BE2C (cell line): ENCODE results near the gene PALD1.
"Not testable (repeated sequence)": the region's sequence is repeated elsewhere in the genome, so short reads cannot be mapped to it uniquely, and the experiment has no call there.

Experiments used
- DNase-seq: peaks from one replicate; pipeline ENCODE4 v3.0.0-alpha.2; 2020
- H3K27me3 ChIP-seq: fragments of 250-450 bp; sonication (Bioruptor Pico); 2 replicates; pipeline ENCODE4 v1.5.1; 2020; ENCODE audit warnings: mild to moderate bottlenecking
- H3K36me3 ChIP-seq: fragments of 250-450 bp; sonication (Bioruptor Pico); 2 replicates; pipeline ENCODE4 v1.5.1; 2020; ENCODE audit warnings: mild to moderate bottlenecking
- H3K4me1 ChIP-seq: fragments of 250-450 bp; sonication (Bioruptor Pico); 2 replicates; pipeline ENCODE4 v1.5.1; 2020
- H3K4me3 ChIP-seq: 2 replicates; pipeline ENCODE4 v1.5.1; 2011; ENCODE audit warnings: low read depth, low read length
- H3K9me3 ChIP-seq: fragments of 250-450 bp; sonication (Bioruptor Pico); 2 replicates; pipeline ENCODE4 v1.5.1; 2020
- CTCF ChIP-seq: IDR thresholded peaks from 2 replicates; pipeline ENCODE4 v1.5.1; 2012; ENCODE audit warnings: mild to moderate bottlenecking, low read depth, low read length

The PALD1 gene

GRCh38 chr10:70576803-70577517, 98.4 kb downstream of the PALD1 start:
- H3K4me1 ChIP-seq, result peaks cover 6% of the 10 kb centered on the region
- no peak overlapping the region for H3K4me3 ChIP-seq
- no peaks in the 10 kb centered on the region for H3K9me3 ChIP-seq
- TF ChIP-seq CTCF, result no peak
- no peaks in the 10 kb centered on the region for H3K36me3 ChIP-seq
- no peak for DNase-seq
- no peaks in the 10 kb centered on the region for H3K27me3 ChIP-seq

GRCh38 chr10:70578371-70578947, 99.9 kb downstream of the PALD1 start:
- Histone ChIP-seq H3K36me3 (no peaks in the 10 kb centered on the region), H3K4me1 (peaks cover 6% of the 10 kb centered on the region), H3K27me3 (no peaks in the 10 kb centered on the region), H3K9me3 (no peaks in the 10 kb centered on the region), H3K4me3 (no peak overlapping the region)
- no peak for TF ChIP-seq CTCF
- no peak for DNase-seq

GRCh38 chr10:70579234-70580002, 100.9 kb downstream of the PALD1 start:
- TF ChIP-seq CTCF, result no peak
- DNase-seq, result no peak
- Histone ChIP-seq H3K4me3 (no peak overlapping the region), H3K27me3 (no peaks in the 10 kb centered on the region), H3K36me3 (no peaks in the 10 kb centered on the region), H3K4me1 (peaks cover 6% of the 10 kb centered on the region), H3K9me3 (no peaks in the 10 kb centered on the region)

GRCh38 chr10:70581176-70581575, 102.6 kb downstream of the PALD1 start:
- DNase-seq, H3K36me3 ChIP-seq, H3K9me3 ChIP-seq, H3K27me3 ChIP-seq, H3K4me3 ChIP-seq: not testable (repeated sequence)
- H3K4me1 ChIP-seq, result peaks cover 13% of the 10 kb centered on the region

- Histone ChIP-seq H3K4me1 (peaks cover 8% of the 10 kb centered on the region), H3K27me3 (no peaks in the 10 kb centered on the region), H3K4me3 (no peak overlapping the region), H3K9me3 (no peaks in the 10 kb centered on the region), H3K36me3 (no peaks in the 10 kb centered on the region)
- DNase-seq, result no peak
- TF ChIP-seq CTCF, result no peak
These were observed 104.5 kb downstream of the PALD1 start for GRCh38 chr10:70582793-70583668.

- Histone ChIP-seq H3K9me3 (no peaks in the 10 kb centered on the region), H3K4me1 (peaks cover 8% of the 10 kb centered on the region), H3K4me3 (no peak overlapping the region), H3K27me3 (no peaks in the 10 kb centered on the region), H3K36me3 (no peaks in the 10 kb centered on the region)
- no peak for TF ChIP-seq CTCF
- DNase-seq, result no peak
These were observed 105.1 kb downstream of the PALD1 start for GRCh38 chr10:70583669-70584037.
